ENCODE data around the gene C6orf120. TPM values are rescaled to one million over a fixed set of nuclear protein-coding genes. Genes with fewer than 3 reads are reported as not detected.

The C6orf120 gene
- total and polyA plus RNA-seq, 9 of the 15 experiments (the other 6 are each of a cell fraction or from before 2014, with no cell fraction given), result 7.7 to 44.9 (median 34.8) TPM

- TF ChIP-seq PBX2 (CRISPR knock-in tag; IDR thresholded peaks at IDR 0.05; ENCODE audit: low read depth), result no peak
- no peak for TF ChIP-seq PBX2 (tag; conservative IDR thresholded peaks at IDR 0.05; ENCODE audit: low read depth)
- peak; percentile 76 for TF ChIP-seq E2F8 (IDR thresholded peaks at IDR 0.05; ENCODE audit: low read depth, partially characterized antibody)
- TF ChIP-seq CUX1 (CRISPR knock-in tag; IDR thresholded peaks at IDR 0.05), result no peak
- peak; percentile 97 for TF ChIP-seq ZFX (CRISPR knock-in tag; IDR thresholded peaks at IDR 0.05)
- TF ChIP-seq ZBTB26 (CRISPR knock-in tag; IDR thresholded peaks at IDR 0.05), result no peak
- TF ChIP-seq ZSCAN32 (CRISPR knock-in tag; IDR thresholded peaks at IDR 0.05), result no peak
- 0 out of 2 replicates have a peak, but pooled peaks have one; percentile 68 for TF ChIP-seq ZBTB1 (CRISPR knock-in tag; IDR thresholded peaks at IDR 0.05; ENCODE audit: borderline replicate concordance, low read depth)
- no peak for TF ChIP-seq HES1 (IDR thresholded peaks at IDR 0.05; ENCODE audit: low read depth)
- TF ChIP-seq NBN (IDR thresholded peaks at IDR 0.05; ENCODE audit: low read depth), result peak; percentile 42; the same call in 1 of the 2 replicates
- no peak for TF ChIP-seq GTF2B (IDR thresholded peaks at IDR 0.05; ENCODE audit: extremely low read depth, insufficient read length)
- no peak for TF ChIP-seq FOXJ2 (tag; IDR thresholded peaks at IDR 0.05)
Measured at GRCh38 chr6:169701954-169702839, at the start of gene C6orf120, which contains the start of gene WDR27 (continued).

All from K562 (cell line).